GOT3 (cell line): Measurements from ENCODE around the gene SYCN.
"Not testable (repeated sequence)": the region's sequence is repeated elsewhere in the genome, so short reads cannot be mapped to it uniquely, and the experiment has no call there.

Experiments used
- DNase-seq: peaks from one replicate; lab custom pipeline; 2025; ENCODE audit warnings: mixed read lengths; lab: John Stamatoyannopoulos, UW

Gene SYCN

DNA sequence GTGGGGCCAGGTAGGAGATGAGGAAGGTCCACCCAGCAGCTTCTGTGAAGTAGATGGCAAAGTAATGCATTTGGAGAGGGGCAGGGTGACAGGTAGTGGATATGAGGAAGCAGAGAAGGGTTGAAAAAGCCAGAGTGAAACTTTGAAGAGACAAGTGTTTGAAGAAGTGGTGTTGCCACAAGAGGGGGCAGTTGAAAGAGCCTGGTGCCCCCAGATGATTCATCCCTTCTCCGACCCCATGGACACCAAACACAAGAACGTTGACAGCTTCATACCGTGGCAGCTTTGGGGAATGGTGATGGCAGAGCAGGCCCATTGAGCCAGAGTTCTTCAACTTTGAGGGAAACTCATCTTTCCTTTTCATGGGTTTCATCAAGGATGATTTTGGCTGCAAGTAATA, 20.8 kb upstream of the SYCN start:
- DNase-seq = no peak

DNA sequence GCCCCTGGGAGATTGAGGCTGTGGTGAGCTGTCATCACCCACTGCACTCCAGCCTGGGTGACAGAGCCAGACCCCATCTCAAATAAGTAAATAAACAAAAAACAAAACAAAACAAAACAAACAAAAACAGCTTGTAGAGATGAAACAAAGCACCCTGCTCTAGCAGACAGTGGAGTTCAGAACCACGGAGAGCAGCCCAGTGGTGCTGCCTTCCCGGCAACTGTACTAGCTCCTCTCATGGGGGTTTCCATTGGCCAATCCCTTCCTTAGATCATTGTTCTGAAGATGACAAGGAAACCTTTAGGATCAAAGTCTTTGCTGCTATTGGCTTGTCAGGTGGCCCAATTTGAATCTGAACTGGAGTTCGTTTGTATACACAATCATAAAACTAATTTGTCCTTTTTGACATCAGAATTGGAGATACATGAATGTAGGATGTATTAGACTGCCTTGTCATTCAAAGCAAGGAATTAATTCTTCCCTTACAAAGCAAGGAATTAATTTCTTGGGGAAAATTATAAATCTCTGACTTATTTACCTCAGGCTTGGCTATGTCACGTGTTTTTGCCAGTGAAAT, 19.7 kb upstream of the SYCN start:
- no peak for DNase-seq

DNA sequence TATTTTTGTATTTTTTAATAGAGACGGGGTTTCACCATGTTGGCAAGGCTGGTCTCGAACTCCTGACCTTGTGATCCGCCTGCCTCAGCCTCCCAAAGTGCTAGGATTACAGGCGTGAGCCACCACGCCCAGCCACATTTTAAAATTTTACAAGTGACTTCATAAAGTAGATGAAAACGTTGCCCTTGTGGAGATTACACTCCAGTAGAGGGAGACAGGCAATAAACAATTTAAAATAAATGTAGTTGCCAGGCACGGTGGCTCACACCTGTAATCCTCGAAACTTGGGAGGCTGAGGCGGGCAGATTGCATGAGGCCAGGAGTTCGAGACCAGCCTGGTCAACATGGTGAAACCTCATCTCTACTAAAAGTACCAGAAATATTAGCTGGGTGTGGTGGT, 15.0 kb upstream of the SYCN start:
- DNase-seq = not testable (repeated sequence)

DNA sequence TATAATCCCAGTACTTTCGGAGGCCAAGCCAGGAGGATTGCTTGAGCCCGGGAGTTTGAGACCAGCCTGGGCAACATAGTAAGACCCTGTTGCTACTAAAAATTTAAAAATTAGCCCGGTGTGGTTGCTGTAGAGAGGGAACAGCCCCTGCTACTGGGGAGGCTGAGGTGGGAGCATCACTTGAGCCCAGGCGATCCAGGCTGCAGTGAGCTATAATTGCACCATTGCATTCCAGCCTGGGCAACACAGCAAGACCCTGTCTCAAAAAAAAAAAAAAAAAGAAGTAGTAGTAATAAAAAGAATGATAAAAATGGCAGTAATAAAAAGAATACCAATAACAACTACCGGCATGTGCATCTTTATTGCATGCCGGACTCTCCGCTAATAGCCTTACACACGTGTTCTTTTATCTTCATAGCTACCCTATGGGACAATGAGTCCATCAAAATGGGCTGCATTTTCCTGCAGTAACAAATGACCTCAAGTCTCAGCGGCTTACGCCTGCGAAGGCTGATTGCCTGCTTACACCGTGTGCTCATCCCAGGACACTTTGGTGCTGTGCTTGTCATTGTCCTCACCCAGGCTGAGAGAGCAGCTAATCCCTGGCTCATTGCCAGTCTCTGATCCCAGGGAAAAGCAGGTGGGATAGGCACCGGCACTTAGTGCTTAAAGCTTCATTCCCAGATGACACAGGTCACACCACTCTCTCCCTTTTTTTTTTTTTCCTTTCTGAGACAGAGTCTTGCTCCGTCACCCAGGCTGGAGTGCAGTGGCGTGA, 14.4 kb upstream of the SYCN start:
- no peak for DNase-seq

DNA sequence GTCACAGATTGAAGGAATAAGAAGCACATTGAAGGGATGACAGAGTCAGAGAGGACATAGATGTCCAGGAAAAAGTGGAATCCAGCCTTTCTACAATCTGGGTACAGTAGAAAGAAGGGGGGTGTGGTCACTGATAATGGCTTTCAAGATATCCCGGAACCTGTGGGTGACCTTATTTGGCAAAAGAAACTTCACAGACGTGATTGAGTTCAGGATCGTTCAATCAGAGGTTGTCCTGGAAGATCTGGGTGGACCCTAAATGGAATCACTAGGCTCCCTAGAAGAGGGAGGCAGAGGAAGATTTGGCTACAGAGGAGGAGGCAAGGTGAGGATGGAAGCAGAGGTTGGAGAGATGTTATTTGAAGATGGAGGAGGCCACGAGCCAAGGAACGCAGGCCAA, 13.0 kb upstream of the SYCN start:
- DNase-seq = no peak

DNA sequence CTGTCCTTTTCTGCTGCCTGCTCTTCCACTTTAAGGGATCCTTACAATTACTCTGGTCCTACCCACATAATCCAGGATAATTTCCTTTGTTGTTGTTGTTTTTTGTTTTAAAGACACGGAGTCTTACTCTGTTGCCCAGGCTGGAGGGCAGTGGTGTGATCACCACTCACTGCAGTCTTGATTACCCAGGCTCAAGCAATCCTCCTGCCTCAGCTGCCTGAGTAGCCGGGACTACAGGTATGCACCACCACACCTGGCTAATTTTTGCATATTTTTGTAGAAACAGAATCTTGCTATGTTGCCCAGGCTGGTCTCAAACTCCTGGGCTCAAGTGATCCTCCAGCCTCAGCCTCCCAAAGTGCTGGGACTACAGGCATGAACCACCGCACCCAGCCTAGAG, 11.3 kb upstream of the SYCN start:
- DNase-seq = not testable (repeated sequence)

- DNase-seq = no peak
These were observed 8.3 kb upstream of the SYCN start for GRCh38 chr19:39212375-39212742.

GRCh38 chr19:39211731-39212374, 7.8 kb upstream of the SYCN start:
- no peak for DNase-seq

- no peak for DNase-seq
These were observed 5.1 kb upstream of the SYCN start for GRCh38 chr19:39209196-39209595.

- DNase-seq = no peak
These were observed 4.2 kb upstream of the SYCN start for GRCh38 chr19:39208175-39208795.

- DNase-seq = no peak
These were observed 3.3 kb upstream of the SYCN start for GRCh38 chr19:39207293-39207836.

DNA sequence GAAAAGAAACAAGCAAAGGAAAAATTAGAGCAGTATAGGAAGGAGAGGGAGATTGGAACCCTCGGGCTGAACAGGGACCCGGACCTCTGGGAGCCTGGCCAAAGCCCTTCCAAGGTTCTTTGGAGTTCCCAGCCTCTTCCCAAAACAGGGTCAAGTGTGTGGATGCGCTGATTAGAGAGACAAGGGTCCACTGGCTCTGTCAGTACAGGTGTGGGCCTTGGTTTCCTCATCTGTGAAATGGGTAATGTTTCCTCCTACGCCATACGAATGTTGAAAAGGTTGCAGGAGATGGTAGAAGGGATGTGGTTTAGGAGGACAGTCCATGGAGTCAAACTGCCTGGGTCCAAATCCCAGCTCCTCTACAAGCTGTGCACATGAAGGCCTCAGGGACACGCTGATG, 2.1 kb upstream of the SYCN start:
- DNase-seq = no peak

DNA sequence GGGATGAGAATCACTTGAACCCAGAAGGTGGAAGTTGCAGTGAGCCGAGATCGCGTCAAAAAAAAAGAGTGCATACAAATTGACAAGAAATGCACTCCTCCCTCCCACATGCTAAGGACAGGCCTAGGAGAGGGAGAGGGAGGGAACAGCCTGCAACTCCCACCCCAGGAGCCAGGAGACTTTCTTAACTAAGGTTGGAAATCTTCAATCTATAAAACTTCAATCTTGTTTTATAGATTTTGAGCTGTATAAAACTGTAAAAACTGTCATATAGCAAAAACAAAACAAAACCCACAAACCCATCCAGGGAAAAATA, 1.3 kb upstream of the SYCN start:
- no peak for DNase-seq

- no peak for DNase-seq
These were observed 1.1 kb downstream of the SYCN start for GRCh38 chr19:39202998-39203355.

DNA sequence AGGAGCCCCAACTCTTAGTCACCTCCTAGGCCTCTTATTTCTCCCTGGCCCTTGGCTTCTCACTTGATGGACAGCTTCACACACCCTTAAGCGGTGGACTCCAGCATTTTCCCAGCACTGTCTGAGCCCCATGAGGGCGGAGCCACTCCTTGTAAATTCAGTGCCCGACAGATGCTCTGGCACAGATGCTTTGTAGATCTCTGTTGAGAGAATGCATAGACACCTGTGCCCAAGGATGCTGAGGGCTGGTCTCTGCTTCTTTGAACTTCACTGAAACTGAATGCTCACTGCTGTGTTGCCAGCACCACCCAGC, 3.3 kb downstream of the SYCN start:
- DNase-seq = no peak

DNA sequence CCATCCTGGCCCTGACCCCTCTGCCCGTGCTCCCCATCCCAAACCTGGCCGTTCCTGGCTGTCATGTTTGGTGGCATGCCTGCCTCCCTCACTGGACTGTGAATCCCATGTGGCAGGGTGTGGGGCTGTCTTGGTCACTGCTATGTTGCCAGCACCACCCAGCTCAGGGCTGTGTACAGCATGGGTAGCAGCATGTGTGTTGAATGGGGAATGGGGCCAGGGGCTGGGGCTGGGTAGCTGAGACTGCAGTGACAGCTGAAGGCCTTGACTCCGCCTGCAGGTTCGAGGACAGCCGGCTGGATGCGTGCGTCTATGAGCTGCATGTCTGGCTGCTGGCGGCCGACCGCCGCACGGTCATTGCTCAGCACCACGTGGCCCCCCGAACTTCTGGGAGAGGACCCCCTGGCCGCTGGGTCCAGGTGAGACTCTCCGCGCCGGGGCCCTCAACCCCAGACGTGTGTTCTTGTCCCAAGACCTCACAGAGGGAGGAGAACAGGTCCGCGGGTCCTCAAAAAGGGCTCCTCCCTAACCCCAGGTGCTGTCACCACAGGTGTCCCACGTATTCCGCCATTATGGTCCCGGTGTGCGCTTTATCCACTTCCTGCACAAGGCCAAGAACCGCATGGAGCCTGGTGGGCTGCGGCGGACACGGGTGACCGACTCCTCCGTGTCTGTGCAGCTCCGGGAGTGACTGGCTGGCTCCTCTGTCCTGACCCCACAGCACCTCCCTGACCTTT, 3.8 kb downstream of the SYCN start:
- DNase-seq = no peak

GRCh38 chr19:39199025-39199424, 5.0 kb downstream of the SYCN start:
- DNase-seq = no peak

DNA sequence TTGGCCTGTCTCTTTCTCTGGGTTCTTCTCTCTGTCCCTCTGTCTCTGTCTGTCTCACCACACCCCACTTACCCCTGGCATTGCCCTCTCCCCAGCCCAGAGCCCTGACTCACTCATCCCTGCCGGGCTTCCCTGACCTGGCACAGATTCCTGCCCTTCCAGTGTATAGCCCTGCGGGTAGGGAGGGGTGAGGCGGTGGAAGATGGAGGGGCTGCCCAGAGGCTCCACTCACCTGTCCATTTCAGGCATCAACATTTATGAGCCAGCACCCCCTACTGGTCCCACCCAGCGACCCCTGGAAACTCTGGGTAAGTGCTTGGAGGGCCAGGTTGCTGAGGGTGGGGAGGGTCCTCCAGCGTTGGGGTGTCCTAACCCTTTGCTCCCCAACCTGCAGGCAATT, 6.3 kb downstream of the SYCN start:
- no peak for DNase-seq

GRCh38 chr19:39196860-39197562, 7.1 kb downstream of the SYCN start, which contains the start of gene NCCRP1:
NCCRP1 (plus strand) TSS chr19:39196964; CDS start chr19:39196983, 19 bp downstream.
- DNase-seq = no peak

DNA sequence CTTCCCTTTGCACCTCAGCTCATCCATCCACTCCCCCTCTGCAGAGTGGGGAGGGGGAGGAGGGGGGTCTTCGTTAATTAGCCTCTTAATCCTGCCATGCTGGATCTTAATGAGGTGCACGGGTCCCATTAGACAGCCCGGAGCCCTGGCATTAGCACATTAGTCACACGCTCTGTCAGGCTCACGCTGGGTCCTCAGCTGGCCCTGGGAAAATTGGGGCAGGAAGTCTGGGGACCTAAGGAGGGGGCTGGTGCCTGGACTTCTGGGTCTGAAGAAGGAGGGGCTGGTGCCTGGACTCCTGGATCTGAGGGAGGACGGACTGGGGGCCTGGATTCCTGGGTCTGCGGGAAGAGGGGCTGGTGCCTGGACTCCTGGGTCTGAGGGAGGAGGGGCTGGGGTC, 7.7 kb downstream of the SYCN start:
- no peak for DNase-seq

GRCh38 chr19:39195755-39196154, 8.3 kb downstream of the SYCN start:
- DNase-seq = no peak
